GM19043 (cell line): ENCODE data around the gene C3orf20.
"Not testable (repeated sequence)": the region's sequence is repeated elsewhere in the genome, so short reads cannot be mapped to it uniquely, and the experiment has no call there.

ENCODE experiments used
- ATAC-seq: cut with Tn5 transposase; IDR thresholded peaks from one replicate; pipeline ENCODE4 v1.9.1; 2021; ENCODE audit warnings: low read depth; ENCODE audit not compliant: unreplicated experiment

C3orf20 gene

DNA sequence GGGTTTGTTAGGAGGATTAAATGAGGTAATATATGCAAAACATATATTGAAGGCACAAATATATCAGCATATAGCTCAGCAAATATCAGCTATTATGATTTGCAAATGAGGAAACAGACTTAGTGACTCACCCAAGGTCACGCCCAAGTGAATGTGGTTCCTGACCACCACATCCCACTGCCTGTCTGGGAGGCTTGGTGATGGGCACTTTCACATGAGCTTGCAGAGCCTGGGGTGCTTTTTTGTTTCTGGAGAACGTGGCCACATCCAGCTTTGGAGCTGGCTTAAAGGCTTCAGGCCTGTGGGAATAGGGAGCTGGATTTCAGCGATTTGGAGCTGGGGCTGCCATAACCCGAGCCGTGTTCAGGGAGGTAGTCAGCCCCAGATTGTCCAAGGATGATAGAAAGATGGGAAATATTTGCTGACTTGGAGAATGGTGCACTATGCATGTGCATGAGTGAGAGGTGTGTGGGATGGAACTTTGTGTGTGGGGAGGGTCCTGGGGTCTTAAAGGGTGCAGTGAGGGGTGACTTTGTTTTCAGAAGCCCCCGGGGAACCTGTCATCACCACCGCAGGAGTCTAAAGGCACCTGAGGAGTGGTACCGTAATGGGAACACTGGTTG, 131.8 kb downstream of the C3orf20 start:
- no peak for ATAC-seq

- ATAC-seq, result no peak
These were observed 133.1 kb downstream of the C3orf20 start for GRCh38 chr3:14808025-14808424.

DNA sequence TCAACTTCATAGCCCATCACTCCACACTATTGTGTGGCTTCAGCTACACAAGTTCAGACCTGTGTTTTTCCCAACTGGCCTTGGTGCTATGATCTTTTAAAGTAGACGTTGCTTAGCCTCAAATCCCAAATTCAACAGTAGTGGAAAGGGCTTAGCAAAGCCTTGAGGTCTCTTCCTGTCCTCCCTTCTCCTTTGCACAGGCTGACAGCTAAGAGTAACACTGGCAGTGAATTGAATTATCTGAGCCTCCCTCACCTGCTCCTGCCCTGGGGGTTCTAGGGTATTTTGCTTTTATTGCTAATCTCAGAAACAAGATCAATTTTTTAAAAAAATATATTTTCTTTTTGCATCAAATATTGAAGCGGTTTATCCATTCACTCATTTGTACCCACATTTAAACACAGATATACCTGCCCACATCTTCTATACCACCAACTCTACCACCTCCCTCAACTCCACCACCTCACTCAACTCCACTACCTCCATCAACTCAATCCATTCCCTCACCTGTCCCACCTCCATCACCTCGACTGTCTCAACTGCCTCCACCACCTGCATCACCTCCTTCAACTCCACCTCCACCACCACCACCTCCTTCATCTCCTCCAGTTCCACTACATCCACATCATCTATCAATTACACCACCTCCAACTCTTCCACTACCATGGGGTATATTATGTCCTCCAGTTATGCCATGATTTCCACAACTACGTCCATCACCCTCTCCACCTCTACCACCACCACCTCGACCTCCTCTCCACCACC, 133.7 kb downstream of the C3orf20 start:
- no peak for ATAC-seq

DNA sequence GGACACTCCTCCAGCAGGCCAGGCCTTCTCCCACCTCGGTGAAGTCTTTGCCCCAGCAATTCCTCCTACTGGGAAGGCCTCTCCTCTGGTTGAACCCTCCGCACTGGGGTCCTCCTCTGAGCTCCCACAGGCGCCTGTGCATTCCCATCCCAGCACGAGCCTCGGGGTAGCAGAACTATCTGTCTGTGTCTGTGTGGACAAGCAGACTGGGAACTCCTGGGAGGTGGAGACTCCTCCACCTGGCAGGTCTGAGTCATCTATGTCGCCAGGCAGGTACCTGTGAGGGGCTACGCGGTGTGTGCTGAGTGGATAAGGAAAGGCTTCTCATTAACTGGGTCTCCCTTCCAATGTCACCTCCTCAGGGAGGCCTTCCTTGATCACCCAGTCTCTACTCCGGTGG, 134.7 kb downstream of the C3orf20 start:
- not testable (repeated sequence) for ATAC-seq

- ATAC-seq, result no peak
These were observed 135.3 kb downstream of the C3orf20 start for GRCh38 chr3:14810070-14810791.

- ATAC-seq, result no peak
These were observed 136.1 kb downstream of the C3orf20 start for GRCh38 chr3:14810801-14811661.

GRCh38 chr3:14811684-14812083, 136.7 kb downstream of the C3orf20 start:
- ATAC-seq, result no peak

GRCh38 chr3:14812196-14812790, 137.4 kb downstream of the C3orf20 start:
- ATAC-seq, result no peak

- no peak for ATAC-seq
These were observed 139.5 kb downstream of the C3orf20 start for GRCh38 chr3:14814411-14814871.

DNA sequence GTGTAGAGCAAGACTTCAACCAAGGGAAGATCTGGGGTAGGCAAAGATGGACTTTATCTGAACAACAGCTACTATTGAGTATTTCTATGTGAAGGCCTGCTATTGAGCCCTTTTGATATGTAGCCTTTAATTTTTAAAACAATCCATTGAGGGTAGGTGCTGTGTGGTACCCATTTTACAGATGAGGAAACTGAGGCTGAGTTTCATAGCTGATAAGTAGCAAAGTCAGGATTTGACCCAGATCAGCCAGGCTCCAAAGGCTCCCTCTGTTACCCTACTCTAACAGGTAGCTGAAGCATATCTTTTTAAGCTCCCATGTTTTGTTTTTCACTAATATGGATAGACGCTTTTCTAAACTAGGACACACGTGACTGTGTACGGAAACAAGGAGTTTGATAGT, 141.4 kb downstream of the C3orf20 start:
- ATAC-seq, result no peak

GRCh38 chr3:14818804-14819500, 144.0 kb downstream of the C3orf20 start, which contains the start of gene FGD5:
FGD5 (plus strand) TSS chr3:14818962; CDS start chr3:14819072, 110 bp downstream.
- no peak for ATAC-seq

DNA sequence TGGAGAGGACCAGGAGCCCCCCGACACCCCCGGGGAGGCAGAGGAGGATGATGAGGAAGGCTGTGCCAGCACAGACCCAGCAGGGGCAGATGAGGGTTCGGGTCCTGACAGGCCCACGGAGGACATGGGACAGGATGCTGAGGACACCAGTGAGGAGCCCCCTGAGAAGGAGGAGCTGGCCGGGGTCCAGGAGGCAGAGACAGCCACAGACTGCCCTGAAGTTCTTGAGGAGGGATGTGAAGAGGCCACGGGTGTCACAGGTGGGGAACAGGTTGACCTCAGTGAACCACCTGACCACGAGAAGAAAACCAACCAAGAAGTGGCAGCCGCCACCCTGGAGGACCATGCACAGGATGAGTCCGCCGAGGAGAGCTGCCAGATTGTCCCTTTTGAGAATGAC, 144.7 kb downstream of the C3orf20 start:
- no peak for ATAC-seq

- no peak for ATAC-seq
These were observed 145.2 kb downstream of the C3orf20 start for GRCh38 chr3:14820156-14820555.

DNA sequence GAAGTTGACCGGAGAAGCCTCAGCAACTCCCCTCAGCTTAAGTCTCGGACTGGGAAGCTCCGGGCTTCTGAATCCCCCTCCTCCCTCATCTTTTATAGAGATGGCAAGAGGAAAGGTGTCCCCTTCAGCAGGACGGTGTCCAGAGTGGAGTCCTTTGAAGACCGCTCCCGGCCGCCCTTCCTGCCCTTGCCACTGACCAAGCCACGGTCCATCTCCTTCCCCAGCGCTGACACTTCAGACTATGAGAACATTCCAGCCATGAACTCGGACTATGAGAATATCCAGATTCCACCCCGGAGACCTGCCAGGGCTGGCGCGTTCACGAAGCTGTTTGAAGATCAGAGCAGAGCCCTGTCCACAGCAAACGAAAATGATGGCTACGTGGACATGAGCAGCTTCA, 146.2 kb downstream of the C3orf20 start:
- no peak for ATAC-seq

GRCh38 chr3:14822134-14822533, 147.2 kb downstream of the C3orf20 start:
- ATAC-seq, result no peak
